H9 (cell line): ENCODE data around the gene IL15RA. TPM values are rescaled to one million over a fixed set of nuclear protein-coding genes. Genes with fewer than 3 reads are reported as not detected.

Experiments used
- DNase-seq: peaks from one replicate; pipeline ENCODE4 v3.0.0-alpha.2; 2017
- H2AFZ ChIP-seq: one replicate; pipeline ENCODE4 v1.6.1; 2013; ENCODE audit warnings: mild to moderate bottlenecking, low read length, control low read depth, moderate library complexity
- H2AK5ac ChIP-seq: 2 replicates; pipeline ENCODE4 v1.6.1; 2013; ENCODE audit warnings: low read length, control low read depth, mixed read lengths; ENCODE audit not compliant: insufficient read length
- H2BK120ac ChIP-seq: one replicate; pipeline ENCODE4 v1.6.1; 2013; ENCODE audit warnings: low read depth, mild to moderate bottlenecking, low read length, control low read depth, inconsistent platforms; ENCODE audit not compliant: poor library complexity, severe bottlenecking
- H2BK12ac ChIP-seq: 2 replicates; pipeline ENCODE4 v1.6.1; 2013; ENCODE audit warnings: low read length, control low read depth, mixed read lengths, low read depth; ENCODE audit not compliant: insufficient read length
- H2BK15ac ChIP-seq: 2 replicates; pipeline ENCODE4 v1.6.1; 2013; ENCODE audit warnings: low read depth, low read length, control low read depth
- H2BK20ac ChIP-seq: one replicate; pipeline ENCODE4 v1.6.1; 2013; ENCODE audit warnings: low read depth, mild to moderate bottlenecking, low read length, control low read depth, inconsistent platforms; ENCODE audit not compliant: poor library complexity, severe bottlenecking
- H2BK5ac ChIP-seq: 2 replicates; pipeline ENCODE4 v1.6.1; 2013; ENCODE audit warnings: low read length, control low read depth, mixed read lengths; ENCODE audit not compliant: insufficient read length
- H3K14ac ChIP-seq: 2 replicates; pipeline ENCODE4 v1.6.1; 2013; ENCODE audit warnings: low read length, control low read depth; ENCODE audit not compliant: insufficient read depth
- H3K18ac ChIP-seq: 2 replicates; pipeline ENCODE4 v1.6.1; 2013; ENCODE audit warnings: low read depth, mild to moderate bottlenecking, mixed read lengths, low read length, control low read depth; ENCODE audit not compliant: insufficient read length
- H3K23ac ChIP-seq: 2 replicates; pipeline ENCODE4 v1.6.1; 2013; ENCODE audit warnings: low read length, control low read depth, mixed read lengths, low read depth; ENCODE audit not compliant: insufficient read length
- H3K23me2 ChIP-seq: 2 replicates; pipeline ENCODE4 v1.6.1; 2013; ENCODE audit warnings: low read depth, mild to moderate bottlenecking, mixed read lengths, low read length, control low read depth; ENCODE audit not compliant: insufficient read length, poor library complexity, severe bottlenecking
- H3K27ac ChIP-seq: 2 replicates; pipeline ENCODE4 v1.5.1; 2013; ENCODE audit warnings: low read length, control low read depth, mixed read lengths, low read depth; ENCODE audit not compliant: insufficient read length
- H3K27me3 ChIP-seq: 2 replicates; pipeline ENCODE4 v1.6.1; 2013; ENCODE audit warnings: low read length, control low read depth, inconsistent platforms; ENCODE audit not compliant: insufficient read depth
- H3K4ac ChIP-seq: 2 replicates; pipeline ENCODE4 v1.6.1; 2013; ENCODE audit warnings: low read depth, mild to moderate bottlenecking, control low read depth, inconsistent platforms, low read length, moderate library complexity
- H3K4me1 ChIP-seq: 2 replicates; pipeline ENCODE4 v1.6.1; 2013; ENCODE audit warnings: low read length, control low read depth, inconsistent platforms; ENCODE audit not compliant: insufficient read depth
- H3K4me2 ChIP-seq: 2 replicates; pipeline ENCODE4 v1.6.1; 2013; ENCODE audit warnings: low read length, control low read depth, mixed read lengths; ENCODE audit not compliant: insufficient read length, insufficient read depth
- H3K56ac ChIP-seq: 2 replicates; pipeline ENCODE4 v1.6.1; 2013; ENCODE audit warnings: low read depth, mild to moderate bottlenecking, mixed read lengths, low read length, control low read depth; ENCODE audit not compliant: insufficient read length
- H3K79me1 ChIP-seq: 2 replicates; pipeline ENCODE4 v1.6.1; 2013; ENCODE audit warnings: low read depth, mild to moderate bottlenecking, moderate library complexity, low read length, control low read depth, inconsistent platforms; ENCODE audit not compliant: insufficient read depth, poor library complexity, severe bottlenecking
- H3K79me2 ChIP-seq: 2 replicates; pipeline ENCODE4 v1.6.1; 2013; ENCODE audit warnings: low read length, control low read depth, inconsistent platforms; ENCODE audit not compliant: insufficient read depth
- H3K9ac ChIP-seq: 2 replicates; pipeline ENCODE4 v1.6.1; 2013; ENCODE audit warnings: low read length, control low read depth, mixed read lengths; ENCODE audit not compliant: insufficient read length; ENCODE audit errors: extremely low read depth
- H3K9me3 ChIP-seq: one replicate; pipeline ENCODE4 v1.6.1; 2013; ENCODE audit warnings: low read depth, low read length, inconsistent platforms; ENCODE audit not compliant: control insufficient read depth
- H3T11ph ChIP-seq: one replicate; pipeline ENCODE4 v1.6.1; 2013; ENCODE audit warnings: mild to moderate bottlenecking, low read length, control low read depth, inconsistent platforms
- H4K20me1 ChIP-seq: one replicate; pipeline ENCODE4 v1.6.1; 2013; ENCODE audit not compliant: control insufficient read depth, insufficient read length, insufficient read depth
- H4K5ac ChIP-seq: 2 replicates; pipeline ENCODE4 v1.6.1; 2013; ENCODE audit warnings: low read depth, mild to moderate bottlenecking, mixed read lengths, low read length, control low read depth; ENCODE audit not compliant: insufficient read length
- H4K8ac ChIP-seq: replicated peaks from 2 replicates; pipeline ENCODE4 v1.6.1; 2013; ENCODE audit warnings: low read length, control low read depth, mixed read lengths, low read depth; ENCODE audit not compliant: insufficient read length
- H4K91ac ChIP-seq: 2 replicates; pipeline ENCODE4 v1.6.1; 2013; ENCODE audit warnings: low read depth, mild to moderate bottlenecking, moderate library complexity, mixed read lengths, low read length, control low read depth; ENCODE audit not compliant: insufficient read length
- H3K27ac Mint-ChIP-seq, 3 experiments: 2 replicates in 2 of 3; 3 replicates in 1 of 3; pipeline ENCODE4 v1.8.0; 2020 to 2021; ENCODE audit warnings: mixed read lengths in 3 of 3, mild to moderate bottlenecking in 1 of 3, moderate library complexity in 1 of 3
- H3K27me3 Mint-ChIP-seq: 2 replicates; pipeline ENCODE4 v1.8.0; 2021; ENCODE audit warnings: low read depth, mild to moderate bottlenecking, moderate library complexity, mixed read lengths
- H3K36me3 Mint-ChIP-seq, 3 experiments: 2 replicates in 2 of 3; 3 replicates in 1 of 3; pipeline ENCODE4 v1.8.0; 2020 to 2021; ENCODE audit warnings: low read depth in 3 of 3, mixed read lengths in 3 of 3; ENCODE audit not compliant: insufficient read depth in 1 of 3
- H3K4me1 Mint-ChIP-seq, 2 experiments: 2 replicates each; pipeline ENCODE4 v1.8.0; 2020; ENCODE audit warnings: mixed read lengths in 2 of 2
- H3K4me3 Mint-ChIP-seq, 2 experiments: 2 replicates in 1 of 2; 3 replicates in 1 of 2; pipeline ENCODE4 v1.8.0; 2020 to 2021; ENCODE audit warnings: mild to moderate bottlenecking in 2 of 2, mixed read lengths in 2 of 2, moderate library complexity in 1 of 2
- H3K9me3 Mint-ChIP-seq, 2 experiments: 2 replicates in 1 of 2; 3 replicates in 1 of 2; pipeline ENCODE4 v1.8.0; 2020; ENCODE audit warnings: mild to moderate bottlenecking in 2 of 2, mixed read lengths in 2 of 2, moderate library complexity in 1 of 2
- WGBS: extraction: QIAGEN DNeasy Blood & Tissue Kit; methylation state at CpG from one replicate; pipeline ENCODE4 v1.1.7; 2013; ENCODE audit warnings: missing lambda C conversion rate, low lambda C conversion rate, mixed read lengths; ENCODE audit not compliant: insufficient read length; ENCODE audit errors: extremely low coverage; 5-methylcytosine and 5-hydroxymethylcytosine counted together
- total RNA-seq: library from RNA; stranded (reverse); gene quantifications from 2 replicates; pipeline ENCODE4 v1.2.1, GENCODE V29; 2021
- TF ChIP-seq, protein P1 (sequence below): fragments of 200-600 bp; sonication (generic); conservative IDR thresholded peaks from 3 replicates; pipeline ENCODE4 v1.8.0; 2021; ENCODE audit warnings: antibody characterized with exemption, mild to moderate bottlenecking

IL15RA gene
- total RNA-seq, 1 experiment from 2014 or later, result 0.31 TPM

GRCh38 chr10:6009150-6009549 lies 31.8 kb upstream of the IL15RA start:
- H3K4me3 Mint-ChIP-seq, result no peak overlapping the region
- Histone ChIP-seq H3K4me1 (no peaks in the 10 kb centered on the region; the same call in 1 of the 2 replicates), H3K27me3 (no peaks in the 10 kb centered on the region), H3K18ac (no peak overlapping the region), H3T11ph (no peak overlapping the region), H2BK20ac (no peak overlapping the region), H2BK5ac (no peak overlapping the region), H2BK120ac (no peak overlapping the region), H3K79me1 (no peaks in the 10 kb centered on the region), H3K9me3 (no peaks in the 10 kb centered on the region), H3K56ac (no peak overlapping the region), H3K9ac (no peak overlapping the region), H2AFZ (no peak overlapping the region), H4K20me1 (no peaks in the 10 kb centered on the region), H2BK12ac (no peak overlapping the region), H3K23ac (no peak overlapping the region), H3K27ac (no peak overlapping the region), H3K4ac (no peak overlapping the region), H4K91ac (no peak overlapping the region), H3K4me2 (no peak overlapping the region), H3K79me2 (no peaks in the 10 kb centered on the region), H3K14ac (no peak overlapping the region), H3K23me2 (no peaks in the 10 kb centered on the region), H4K8ac (no peak overlapping the region), H2AK5ac (no peak overlapping the region), H4K5ac (no peak overlapping the region), H2BK15ac (no peak overlapping the region)
- H3K36me3 Mint-ChIP-seq, result peaks cover 0 to 4% (median 2%) of the 10 kb centered on the region in 3 experiments; a peak in 2 of 7 replicates
- no peaks in the 10 kb centered on the region; the same call in none of the 2 replicates for H3K27me3 Mint-ChIP-seq
- TF ChIP-seq, protein P1, sequence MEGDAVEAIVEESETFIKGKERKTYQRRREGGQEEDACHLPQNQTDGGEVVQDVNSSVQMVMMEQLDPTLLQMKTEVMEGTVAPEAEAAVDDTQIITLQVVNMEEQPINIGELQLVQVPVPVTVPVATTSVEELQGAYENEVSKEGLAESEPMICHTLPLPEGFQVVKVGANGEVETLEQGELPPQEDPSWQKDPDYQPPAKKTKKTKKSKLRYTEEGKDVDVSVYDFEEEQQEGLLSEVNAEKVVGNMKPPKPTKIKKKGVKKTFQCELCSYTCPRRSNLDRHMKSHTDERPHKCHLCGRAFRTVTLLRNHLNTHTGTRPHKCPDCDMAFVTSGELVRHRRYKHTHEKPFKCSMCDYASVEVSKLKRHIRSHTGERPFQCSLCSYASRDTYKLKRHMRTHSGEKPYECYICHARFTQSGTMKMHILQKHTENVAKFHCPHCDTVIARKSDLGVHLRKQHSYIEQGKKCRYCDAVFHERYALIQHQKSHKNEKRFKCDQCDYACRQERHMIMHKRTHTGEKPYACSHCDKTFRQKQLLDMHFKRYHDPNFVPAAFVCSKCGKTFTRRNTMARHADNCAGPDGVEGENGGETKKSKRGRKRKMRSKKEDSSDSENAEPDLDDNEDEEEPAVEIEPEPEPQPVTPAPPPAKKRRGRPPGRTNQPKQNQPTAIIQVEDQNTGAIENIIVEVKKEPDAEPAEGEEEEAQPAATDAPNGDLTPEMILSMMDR, result no peak
- DNase-seq, result no peak
- no peak overlapping the region for H3K27ac Mint-ChIP-seq
- peaks cover 13 to 25% of the 10 kb centered on the region in 2 experiments for H3K4me1 Mint-ChIP-seq
- peaks cover 6 to 13% of the 10 kb centered on the region in 2 experiments for H3K9me3 Mint-ChIP-seq
- WGBS, result no CpG with 5 or more reads among the region's 2 CpGs
